CD4-positive, alpha-beta T cell treated with Interleukin-4 for 4 hours (primary cell): ENCODE results near the gene CTSD.
"Not testable (repeated sequence)": the region's sequence is repeated elsewhere in the genome, so short reads cannot be mapped to it uniquely, and the experiment has no call there.

ENCODE experiments used
- DNase-seq: peaks from one replicate; pipeline ENCODE4 v3.0.0-alpha.2; 2020

The CTSD gene

GRCh38 chr11:1782031-1782590 is 18.4 kb upstream of the CTSD start:
- no peak for DNase-seq

GRCh38 chr11:1781593-1781975 is 17.9 kb upstream of the CTSD start:
- no peak for DNase-seq

GRCh38 chr11:1780700-1781592 is 17.2 kb upstream of the CTSD start:
- DNase-seq: no peak

GRCh38 chr11:1779806-1780699 is 16.3 kb upstream of the CTSD start:
- no peak for DNase-seq

- no peak for DNase-seq
Measured at GRCh38 chr11:1779034-1779805, 15.5 kb upstream of the CTSD start.

- DNase-seq: no peak
Measured at GRCh38 chr11:1778141-1778911, 14.6 kb upstream of the CTSD start.

- DNase-seq: no peak
Measured at GRCh38 chr11:1777737-1778136, 14.0 kb upstream of the CTSD start.

- no peak for DNase-seq
Measured at GRCh38 chr11:1776944-1777715, 13.4 kb upstream of the CTSD start.

- no peak for DNase-seq
Measured at GRCh38 chr11:1776331-1776851, 12.7 kb upstream of the CTSD start.

- no peak for DNase-seq
Measured at GRCh38 chr11:1774886-1775285, 11.2 kb upstream of the CTSD start.

GRCh38 chr11:1773994-1774550 is 10.3 kb upstream of the CTSD start:
- DNase-seq: no peak

- no peak for DNase-seq
Measured at GRCh38 chr11:1773131-1773993, 9.6 kb upstream of the CTSD start.

- DNase-seq: peak; percentile 65
Measured at GRCh38 chr11:1772270-1773130, 8.8 kb upstream of the CTSD start.

GRCh38 chr11:1771700-1772099 is 8.0 kb upstream of the CTSD start:
- no peak for DNase-seq

- no peak for DNase-seq
Measured at GRCh38 chr11:1771273-1771672, 7.5 kb upstream of the CTSD start.

- no peak for DNase-seq
Measured at GRCh38 chr11:1770528-1770927, 6.8 kb upstream of the CTSD start.

- DNase-seq: no peak
Measured at GRCh38 chr11:1770061-1770460, 6.3 kb upstream of the CTSD start.

GRCh38 chr11:1769304-1769936 is 5.7 kb upstream of the CTSD start:
- DNase-seq: not testable (repeated sequence)
